Endothelial cell of umbilical vein (primary cell): ENCODE results near the gene OR52K2. TPM values are rescaled to one million over a fixed set of nuclear protein-coding genes. Genes with fewer than 3 reads are reported as not detected.

Source experiments
- BruUV-seq: library from RNA; stranded (reverse); fragments of 400-500 nt; replicated peaks from 2 replicates; lab custom pipeline; 2021; lab: Mats Ljungman, UMichigan
- CTCF ChIA-PET: fragments of 300-600, 350-600 bp; sonication (Branson Sonifier 250); formaldehyde crosslinking; loops from one replicate; lab custom pipeline; 2021; ENCODE audit warnings: antibody characterized with exemption, inconsistent platforms; lab: Charles Lee
- POLR2A ChIA-PET: fragments of 300-600, 350-600 bp; sonication (Branson Sonifier 250); formaldehyde crosslinking; loops from one replicate; lab custom pipeline; 2021; ENCODE audit warnings: antibody characterized with exemption, inconsistent platforms; lab: Charles Lee
- DNase-seq: peaks from one replicate; pipeline ENCODE4 v3.0.0-alpha.2; 2011; ENCODE audit warnings: low read depth, low spot score
- FAIRE-seq: peaks from 2 replicates; lab custom pipeline; 2011; peaks lifted over from hg19 to GRCh38; lab: Jason Lieb, UNC
- H2AFZ ChIP-seq: 2 replicates; pipeline ENCODE4 v1.6.0; 2012; ENCODE audit warnings: low read depth, low read length, control low read depth, inconsistent platforms
- H3K27ac ChIP-seq: 2 replicates; pipeline ENCODE4 v1.5.1; 2011; ENCODE audit warnings: low read depth, mild to moderate bottlenecking, control low read depth, low read length, moderate library complexity; ENCODE audit not compliant: insufficient read depth
- H3K27me3 ChIP-seq, 2 experiments: 2 replicates each; pipeline versions ENCODE4 v1.6.0 to v1.6.1; 2011; ENCODE audit warnings: low read length in 2 of 2, mixed read lengths in 1 of 2; ENCODE audit not compliant: control insufficient read depth in 2 of 2, insufficient read depth in 2 of 2
- H3K36me3 ChIP-seq, 2 experiments: 2 replicates in 1 of 2; 3 replicates in 1 of 2; pipeline ENCODE4 v1.5.1; 2011; ENCODE audit warnings: low read length in 2 of 2, mild to moderate bottlenecking in 1 of 2, moderate library complexity in 1 of 2; ENCODE audit not compliant: control insufficient read depth in 2 of 2, insufficient read depth in 2 of 2; ENCODE audit errors: extremely low read depth in 1 of 2
- H3K4me1 ChIP-seq: 3 replicates; pipeline ENCODE4 v1.5.1; 2011; ENCODE audit warnings: mild to moderate bottlenecking, low read length; ENCODE audit not compliant: control insufficient read depth, insufficient read depth; ENCODE audit errors: extremely low read depth
- H3K4me2 ChIP-seq: 2 replicates; pipeline ENCODE4 v1.6.1; 2011; ENCODE audit warnings: low read length, control low read depth, mixed read lengths; ENCODE audit not compliant: insufficient read depth
- H3K4me3 ChIP-seq, 3 experiments: fragments of 200-600 bp in 1 of 3; sonication (generic), shearing (Covaris generic) in 1 of 3; replicated peaks in 1 of 3; 2 replicates each; pipeline ENCODE4 v1.5.1; 2011 to 2016; ENCODE audit warnings: control low read depth in 3 of 3, low read length in 3 of 3, mild to moderate bottlenecking in 2 of 3, inconsistent platforms in 1 of 3, low read depth in 1 of 3, moderate library complexity in 1 of 3; ENCODE audit not compliant: insufficient read depth in 1 of 3
- H3K79me2 ChIP-seq: 2 replicates; pipeline ENCODE4 v1.6.0; 2012; ENCODE audit warnings: low read length, inconsistent platforms; ENCODE audit not compliant: control insufficient read depth, insufficient read depth
- H3K9ac ChIP-seq: replicated peaks from 2 replicates; pipeline ENCODE3; 2011; ENCODE audit warnings: low read length, control low read depth; ENCODE audit not compliant: insufficient read depth; ENCODE audit errors: extremely low read depth
- H3K9me1 ChIP-seq: replicated peaks from 3 replicates; pipeline ENCODE4 v1.6.0; 2011; ENCODE audit warnings: mild to moderate bottlenecking, low read length; ENCODE audit not compliant: control insufficient read depth, insufficient read depth; ENCODE audit errors: extremely low read depth
- H3K9me3 ChIP-seq: replicated peaks from 2 replicates; pipeline ENCODE4 v1.5.1; 2012; ENCODE audit warnings: low read length, inconsistent platforms; ENCODE audit not compliant: control insufficient read depth, insufficient read depth
- H4K20me1 ChIP-seq: replicated peaks from 2 replicates; pipeline ENCODE3; 2011; ENCODE audit warnings: mild to moderate bottlenecking, low read length; ENCODE audit not compliant: control insufficient read depth, insufficient read depth; ENCODE audit errors: extremely low read depth
- EZH2 ChIP-seq: IDR thresholded peaks from 2 replicates; pipeline ENCODE4 v1.6.1; 2012; ENCODE audit warnings: borderline replicate concordance, low read depth, mild to moderate bottlenecking, moderate library complexity, low read length, inconsistent platforms; ENCODE audit not compliant: severe bottlenecking
- FOS ChIP-seq: IDR thresholded peaks from 2 replicates; pipeline ENCODE4 v1.6.1; 2011; ENCODE audit warnings: mild to moderate bottlenecking, low read length, moderate library complexity, borderline replicate concordance; ENCODE audit not compliant: insufficient read depth
- GATA2 ChIP-seq: IDR thresholded peaks from 2 replicates; pipeline ENCODE4 v1.7.0; 2011; ENCODE audit warnings: low read depth, mild to moderate bottlenecking, moderate library complexity, mixed read lengths, low read length; ENCODE audit not compliant: insufficient read length, insufficient read depth
- JUN ChIP-seq: IDR thresholded peaks from 2 replicates; pipeline ENCODE4 v1.6.1; 2011; ENCODE audit warnings: borderline replicate concordance, low read depth; ENCODE audit not compliant: insufficient read length, insufficient read depth
- MAX ChIP-seq: IDR thresholded peaks from 2 replicates; pipeline ENCODE4 v1.6.1; 2011; ENCODE audit not compliant: insufficient read depth, insufficient read length
- MYC ChIP-seq: IDR thresholded peaks from one replicate; pipeline ENCODE4 v1.6.1; 2011; ENCODE audit warnings: mild to moderate bottlenecking, low read depth, low read length
- POLR2A ChIP-seq: IDR thresholded peaks from 2 replicates; pipeline ENCODE4 v1.6.1; 2012; ENCODE audit warnings: low read depth, mild to moderate bottlenecking, control low read depth, low read length
- POLR2AphosphoS5 ChIP-seq: IDR thresholded peaks from 2 replicates; pipeline ENCODE4 v1.6.1; 2012; ENCODE audit warnings: low read depth, mild to moderate bottlenecking, control low read depth, low read length, moderate library complexity; ENCODE audit not compliant: insufficient read depth
- dilution Hi-C: fragments of 300-500 bp; cut with MboI; formaldehyde crosslinking; loops from one replicate; pipeline ENCODE4 v1.15.0; 2019; ENCODE audit warnings: low sequenced_read_pairs; ENCODE audit not compliant: extremely low pct_ligation_motif_present
- intact Hi-C: fragments of 100-400 bp; cut with micrococcal nuclease; formaldehyde crosslinking; loops from one replicate; pipeline ENCODE4 v1.10.0; 2022
- polyA plus RNA-seq, 4 experiments: library from polyadenylated mRNA; depleted of rRNA in 3 of 4; stranded (reverse) in 3 of 4; unstranded in 1 of 4; fragments of >200 nt; gene quantifications; 2 replicates each; pipeline versions ENCODE4 v1.2.1 to v1.2.3, GENCODE V29; 2011 to 2012; ENCODE audit warnings: missing spikeins in 1 of 4
- total RNA-seq: library from RNA; stranded (reverse); gene quantifications from 2 replicates; pipeline ENCODE4 v1.2.3, GENCODE V29; 2021
- TF ChIP-seq, protein P1 (sequence below), 2 donors: IDR thresholded peaks; 1 replicate in 1 of 2; 2 replicates in 1 of 2; pipeline ENCODE4 v1.5.1; 2011; ENCODE audit warnings: low read length in 2 of 2, mild to moderate bottlenecking in 2 of 2, moderate library complexity in 2 of 2, control low read depth in 1 of 2, inconsistent platforms in 1 of 2, low read depth in 1 of 2; ENCODE audit not compliant: insufficient read depth in 1 of 2; ENCODE audit errors: extremely low read depth in 1 of 2

The OR52K2 gene
- total and polyA plus RNA-seq, 2 donors (not counting 3 experiments of a cell fraction or from before 2014, with no cell fraction given), result not detected

GRCh38 chr11:4464216-4465159 lies 15.4 kb downstream of the OR52K2 start:
- BruUV-seq, result no TSS peak
- Histone ChIP-seq H2AFZ (no peak overlapping the region), H3K4me3 (no peak overlapping the region), H3K27me3 (no peaks in the 10 kb centered on the region), H3K4me1 (no peaks in the 10 kb centered on the region), H3K9me1 (no peaks in the 10 kb centered on the region), H3K36me3 (no peaks in the 10 kb centered on the region), H3K79me2 (no peaks in the 10 kb centered on the region), H3K9ac (no peak overlapping the region), H3K9me3 (no peaks in the 10 kb centered on the region), H4K20me1 (no peaks in the 10 kb centered on the region), H3K27ac (no peak overlapping the region), H3K4me2 (no peak overlapping the region)
- dilution Hi-C loops, result no loop called here
- TF ChIP-seq JUN, result no peak
- TF ChIP-seq GATA2, result no peak
- no peak for TF ChIP-seq MYC
- no peak for TF ChIP-seq EZH2
- TF ChIP-seq, protein P1, sequence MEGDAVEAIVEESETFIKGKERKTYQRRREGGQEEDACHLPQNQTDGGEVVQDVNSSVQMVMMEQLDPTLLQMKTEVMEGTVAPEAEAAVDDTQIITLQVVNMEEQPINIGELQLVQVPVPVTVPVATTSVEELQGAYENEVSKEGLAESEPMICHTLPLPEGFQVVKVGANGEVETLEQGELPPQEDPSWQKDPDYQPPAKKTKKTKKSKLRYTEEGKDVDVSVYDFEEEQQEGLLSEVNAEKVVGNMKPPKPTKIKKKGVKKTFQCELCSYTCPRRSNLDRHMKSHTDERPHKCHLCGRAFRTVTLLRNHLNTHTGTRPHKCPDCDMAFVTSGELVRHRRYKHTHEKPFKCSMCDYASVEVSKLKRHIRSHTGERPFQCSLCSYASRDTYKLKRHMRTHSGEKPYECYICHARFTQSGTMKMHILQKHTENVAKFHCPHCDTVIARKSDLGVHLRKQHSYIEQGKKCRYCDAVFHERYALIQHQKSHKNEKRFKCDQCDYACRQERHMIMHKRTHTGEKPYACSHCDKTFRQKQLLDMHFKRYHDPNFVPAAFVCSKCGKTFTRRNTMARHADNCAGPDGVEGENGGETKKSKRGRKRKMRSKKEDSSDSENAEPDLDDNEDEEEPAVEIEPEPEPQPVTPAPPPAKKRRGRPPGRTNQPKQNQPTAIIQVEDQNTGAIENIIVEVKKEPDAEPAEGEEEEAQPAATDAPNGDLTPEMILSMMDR (IDR thresholded peaks at IDR 0.05; ENCODE audit: extremely low read depth in 1 of 2, insufficient read depth in 1 of 2, low read depth in 1 of 2, low read length in 2 of 2), result no peak
- TF ChIP-seq MAX, result no peak
- no peak for TF ChIP-seq POLR2AphosphoS5
- no peak for TF ChIP-seq FOS
- no peak for TF ChIP-seq POLR2A
- ChIA-PET CTCF (no interaction called here), POLR2A (no interaction called here)
- DNase-seq, result no peak
- intact Hi-C loops, result no loop called here
- FAIRE-seq, result no peak
